HepG2 (cell line): ENCODE results near the gene NDUFB10. TPM values are rescaled to one million over a fixed set of nuclear protein-coding genes. Genes with fewer than 3 reads are reported as not detected.

Experiments used
- CEBPB ChIP-seq: IDR thresholded peaks from 2 replicates; pipeline ENCODE4 v1.6.1; 2011; ENCODE audit warnings: low read depth, low read length, improper control_type of control experiment, borderline replicate concordance
- MZF1 ChIP-seq: sonication (generic); formaldehyde crosslinking; IDR thresholded peaks from 2 replicates; pipeline ENCODE4 v1.8.1; 2023; ENCODE audit warnings: mild to moderate bottlenecking, missing genetic modification reagents, borderline replicate concordance
- NFYB ChIP-seq: sonication (generic); formaldehyde crosslinking; IDR thresholded peaks from 2 replicates; pipeline ENCODE4 v1.4.0; 2020; ENCODE audit warnings: missing genetic modification reagents
- NONO ChIP-seq, 2 experiments: fragments of 450-650 bp in 1 of 2; sonication (generic) in 1 of 2; formaldehyde crosslinking in 1 of 2; IDR thresholded peaks in 1 of 2; conservative IDR thresholded peaks in 1 of 2; 2 replicates each; pipeline versions ENCODE4 v1.6.1 to v1.8.0; 2017 to 2022; ENCODE audit warnings: mild to moderate bottlenecking in 1 of 2, missing genetic modification reagents in 1 of 2, moderate library complexity in 1 of 2
- ZNF101 ChIP-seq: sonication (generic); formaldehyde crosslinking; IDR thresholded peaks from 2 replicates; pipeline ENCODE4 v1.4.0; 2020; ENCODE audit warnings: mild to moderate bottlenecking, low read depth, missing genetic modification reagents, borderline replicate concordance
- ZNF547 ChIP-seq: sonication (generic); formaldehyde crosslinking; IDR thresholded peaks from 2 replicates; pipeline ENCODE4 v1.5.1; 2020; ENCODE audit warnings: mild to moderate bottlenecking, missing genetic modification reagents
- ZNF629 ChIP-seq: sonication (generic); formaldehyde crosslinking; conservative IDR thresholded peaks from 2 replicates; pipeline ENCODE4 v1.5.0; 2020; ENCODE audit warnings: missing genetic modification reagents
- ZNF780A ChIP-seq: sonication (generic); formaldehyde crosslinking; IDR thresholded peaks from 2 replicates; pipeline ENCODE4 v1.8.0; 2022; ENCODE audit warnings: mild to moderate bottlenecking, missing genetic modification reagents, moderate library complexity
- polyA plus RNA-seq, 8 experiments: library from polyadenylated mRNA; depleted of rRNA in 3 of 8; stranded (reverse) in 7 of 8; unstranded in 1 of 8; fragments of >200 nt; fragmentation: Illumina TruSeq in 4 of 8; extraction: Trizol in 4 of 8; gene quantifications; 2 replicates each; pipeline versions ENCODE4 v1.2.1 to v1.2.3, GENCODE V29; 2011 to 2016; ENCODE audit warnings: low read depth in 4 of 8, missing spikeins in 1 of 8, mixed read lengths in 1 of 8; ENCODE audit not compliant: insufficient read depth in 1 of 8
- total RNA-seq, 5 experiments: library from RNA; depleted of rRNA; stranded (reverse); fragments of >200 nt; fragmentation: Illumina TruSeq; extraction: Trizol; gene quantifications; 2 replicates each; pipeline ENCODE4 v1.2.3, GENCODE V29; 2016; ENCODE audit warnings: low read depth in 1 of 5
- TF ChIP-seq, protein P1 (sequence below): sonication (generic); formaldehyde crosslinking; IDR thresholded peaks from one replicate; pipeline ENCODE4 v1.5.1; 2020; ENCODE audit warnings: mild to moderate bottlenecking, missing genetic modification reagents; ENCODE audit errors: not compliant biosample characterization
- TF ChIP-seq, protein P2 (sequence below), 2 experiments: fragments of 450-650 bp in 1 of 2; sonication (generic) in 1 of 2; formaldehyde crosslinking in 1 of 2; IDR thresholded peaks; 2 replicates each; pipeline versions ENCODE4 v1.6.1 to v1.8.0; 2016 to 2022; ENCODE audit warnings: antibody characterized with exemption in 1 of 2, mild to moderate bottlenecking in 1 of 2, missing genetic modification reagents in 1 of 2

The NDUFB10 gene
- total and polyA plus RNA-seq, 2 of the 13 experiments (the other 11 are each of a cell fraction or from before 2014, with no cell fraction given), result 68.6 to 157 TPM

DNA sequence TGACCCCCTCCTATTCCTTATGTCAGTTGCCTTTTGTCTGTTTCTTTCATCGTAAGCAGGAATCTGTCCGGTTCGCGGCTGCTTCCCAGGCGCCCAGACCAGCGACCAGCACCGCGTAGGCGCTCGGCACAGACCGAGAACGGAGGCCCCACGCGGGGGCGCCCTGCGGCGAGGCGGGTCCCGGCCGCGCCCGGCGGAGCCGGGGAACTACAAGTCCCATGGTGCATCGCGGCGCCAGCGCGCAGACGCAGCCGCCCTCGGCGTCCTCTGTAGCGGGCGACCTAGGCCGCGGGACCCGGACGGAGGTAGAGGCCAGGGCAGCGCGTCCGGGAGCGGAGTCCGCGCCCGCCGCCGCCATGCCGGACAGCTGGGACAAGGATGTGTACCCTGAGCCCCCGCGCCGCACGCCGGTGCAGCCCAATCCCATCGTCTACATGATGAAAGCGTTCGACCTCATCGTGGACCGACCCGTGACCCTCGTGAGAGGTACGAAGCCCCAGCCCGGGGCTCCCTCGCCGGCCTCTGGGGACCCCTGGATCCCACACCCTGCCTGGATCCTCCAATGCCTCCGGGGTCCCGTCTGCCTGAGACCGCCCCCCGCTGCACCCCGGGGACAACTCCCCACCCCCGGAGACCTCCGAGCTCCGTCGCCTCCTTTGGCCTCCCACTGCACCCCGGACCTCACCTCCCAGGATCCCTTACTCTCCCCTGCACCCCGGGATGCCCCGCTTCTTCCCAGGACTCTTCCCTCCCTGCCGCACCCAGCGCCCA is at the start of gene NDUFB10 (continued):
- TF ChIP-seq, protein P1, sequence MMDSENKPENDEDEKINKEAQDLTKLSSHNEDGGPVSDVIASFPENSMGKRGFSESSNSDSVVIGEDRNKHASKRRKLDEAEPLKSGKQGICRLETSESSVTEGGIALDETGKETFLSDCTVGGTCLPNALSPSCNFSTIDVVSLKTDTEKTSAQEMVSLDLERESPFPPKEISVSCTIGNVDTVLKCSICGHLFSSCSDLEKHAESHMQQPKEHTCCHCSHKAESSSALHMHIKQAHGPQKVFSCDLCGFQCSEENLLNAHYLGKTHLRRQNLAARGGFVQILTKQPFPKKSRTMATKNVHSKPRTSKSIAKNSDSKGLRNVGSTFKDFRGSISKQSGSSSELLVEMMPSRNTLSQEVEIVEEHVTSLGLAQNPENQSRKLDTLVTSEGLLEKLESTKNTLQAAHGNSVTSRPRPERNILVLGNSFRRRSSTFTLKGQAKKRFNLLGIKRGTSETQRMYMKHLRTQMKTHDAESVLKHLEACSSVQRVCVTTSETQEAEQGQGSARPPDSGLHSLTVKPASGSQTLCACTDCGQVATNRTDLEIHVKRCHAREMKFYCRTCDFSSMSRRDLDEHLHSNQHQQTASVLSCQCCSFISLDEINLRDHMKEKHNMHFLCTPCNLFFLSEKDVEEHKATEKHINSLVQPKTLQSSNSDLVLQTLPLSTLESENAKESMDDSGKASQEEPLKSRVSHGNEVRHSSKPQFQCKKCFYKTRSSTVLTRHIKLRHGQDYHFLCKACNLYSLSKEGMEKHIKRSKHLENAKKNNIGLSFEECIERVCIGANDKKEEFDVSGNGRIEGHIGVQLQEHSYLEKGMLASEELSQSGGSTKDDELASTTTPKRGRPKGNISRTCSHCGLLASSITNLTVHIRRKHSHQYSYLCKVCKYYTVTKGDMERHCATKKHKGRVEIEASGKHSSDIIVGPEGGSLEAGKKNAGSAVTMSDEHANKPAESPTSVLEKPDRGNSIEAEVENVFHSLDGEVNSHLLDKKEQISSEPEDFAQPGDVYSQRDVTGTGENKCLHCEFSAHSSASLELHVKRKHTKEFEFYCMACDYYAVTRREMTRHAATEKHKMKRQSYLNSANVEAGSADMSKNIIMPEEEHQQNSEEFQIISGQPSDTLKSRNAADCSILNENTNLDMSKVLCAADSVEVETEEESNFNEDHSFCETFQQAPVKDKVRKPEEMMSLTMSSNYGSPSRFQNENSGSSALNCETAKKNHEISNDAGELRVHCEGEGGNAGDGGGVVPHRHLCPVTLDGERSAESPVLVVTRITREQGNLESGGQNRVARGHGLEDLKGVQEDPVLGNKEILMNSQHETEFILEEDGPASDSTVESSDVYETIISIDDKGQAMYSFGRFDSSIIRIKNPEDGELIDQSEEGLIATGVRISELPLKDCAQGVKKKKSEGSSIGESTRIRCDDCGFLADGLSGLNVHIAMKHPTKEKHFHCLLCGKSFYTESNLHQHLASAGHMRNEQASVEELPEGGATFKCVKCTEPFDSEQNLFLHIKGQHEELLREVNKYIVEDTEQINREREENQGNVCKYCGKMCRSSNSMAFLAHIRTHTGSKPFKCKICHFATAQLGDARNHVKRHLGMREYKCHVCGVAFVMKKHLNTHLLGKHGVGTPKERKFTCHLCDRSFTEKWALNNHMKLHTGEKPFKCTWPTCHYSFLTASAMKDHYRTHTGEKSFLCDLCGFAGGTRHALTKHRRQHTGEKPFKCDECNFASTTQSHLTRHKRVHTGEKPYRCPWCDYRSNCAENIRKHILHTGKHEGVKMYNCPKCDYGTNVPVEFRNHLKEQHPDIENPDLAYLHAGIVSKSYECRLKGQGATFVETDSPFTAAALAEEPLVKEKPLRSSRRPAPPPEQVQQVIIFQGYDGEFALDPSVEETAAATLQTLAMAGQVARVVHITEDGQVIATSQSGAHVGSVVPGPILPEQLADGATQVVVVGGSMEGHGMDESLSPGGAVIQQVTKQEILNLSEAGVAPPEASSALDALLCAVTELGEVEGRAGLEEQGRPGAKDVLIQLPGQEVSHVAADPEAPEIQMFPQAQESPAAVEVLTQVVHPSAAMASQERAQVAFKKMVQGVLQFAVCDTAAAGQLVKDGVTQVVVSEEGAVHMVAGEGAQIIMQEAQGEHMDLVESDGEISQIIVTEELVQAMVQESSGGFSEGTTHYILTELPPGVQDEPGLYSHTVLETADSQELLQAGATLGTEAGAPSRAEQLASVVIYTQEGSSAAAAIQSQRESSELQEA (CRISPR knock-in tag), result no peak
- TF ChIP-seq ZNF547 (CRISPR knock-in tag) (peak; percentile 64; the same call in 1 of the 2 replicates), ZNF101 (CRISPR knock-in tag) (no peak), NONO (IDR thresholded peaks at IDR 0.05) (no peak), NONO (CRISPR knock-in tag; conservative IDR thresholded peaks at IDR 0.05) (peak; percentile 87), MZF1 (CRISPR knock-in tag) (no peak), ZNF780A (no peak), ZNF629 (CRISPR knock-in tag) (no peak), NFYB (CRISPR knock-in tag) (no peak), CEBPB (no peak)
- TF ChIP-seq, protein P2, sequence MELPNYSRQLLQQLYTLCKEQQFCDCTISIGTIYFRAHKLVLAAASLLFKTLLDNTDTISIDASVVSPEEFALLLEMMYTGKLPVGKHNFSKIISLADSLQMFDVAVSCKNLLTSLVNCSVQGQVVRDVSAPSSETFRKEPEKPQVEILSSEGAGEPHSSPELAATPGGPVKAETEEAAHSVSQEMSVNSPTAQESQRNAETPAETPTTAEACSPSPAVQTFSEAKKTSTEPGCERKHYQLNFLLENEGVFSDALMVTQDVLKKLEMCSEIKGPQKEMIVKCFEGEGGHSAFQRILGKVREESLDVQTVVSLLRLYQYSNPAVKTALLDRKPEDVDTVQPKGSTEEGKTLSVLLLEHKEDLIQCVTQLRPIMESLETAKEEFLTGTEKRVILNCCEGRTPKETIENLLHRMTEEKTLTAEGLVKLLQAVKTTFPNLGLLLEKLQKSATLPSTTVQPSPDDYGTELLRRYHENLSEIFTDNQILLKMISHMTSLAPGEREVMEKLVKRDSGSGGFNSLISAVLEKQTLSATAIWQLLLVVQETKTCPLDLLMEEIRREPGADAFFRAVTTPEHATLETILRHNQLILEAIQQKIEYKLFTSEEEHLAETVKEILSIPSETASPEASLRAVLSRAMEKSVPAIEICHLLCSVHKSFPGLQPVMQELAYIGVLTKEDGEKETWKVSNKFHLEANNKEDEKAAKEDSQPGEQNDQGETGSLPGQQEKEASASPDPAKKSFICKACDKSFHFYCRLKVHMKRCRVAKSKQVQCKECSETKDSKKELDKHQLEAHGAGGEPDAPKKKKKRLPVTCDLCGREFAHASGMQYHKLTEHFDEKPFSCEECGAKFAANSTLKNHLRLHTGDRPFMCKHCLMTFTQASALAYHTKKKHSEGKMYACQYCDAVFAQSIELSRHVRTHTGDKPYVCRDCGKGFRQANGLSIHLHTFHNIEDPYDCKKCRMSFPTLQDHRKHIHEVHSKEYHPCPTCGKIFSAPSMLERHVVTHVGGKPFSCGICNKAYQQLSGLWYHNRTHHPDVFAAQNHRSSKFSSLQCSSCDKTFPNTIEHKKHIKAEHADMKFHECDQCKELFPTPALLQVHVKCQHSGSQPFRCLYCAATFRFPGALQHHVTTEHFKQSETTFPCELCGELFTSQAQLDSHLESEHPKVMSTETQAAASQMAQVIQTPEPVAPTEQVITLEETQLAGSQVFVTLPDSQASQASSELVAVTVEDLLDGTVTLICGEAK (IDR thresholded peaks at IDR 0.05), result no peak
- TF ChIP-seq, protein P2 (CRISPR knock-in tag; IDR thresholded peaks at IDR 0.05), result peak; percentile 76
